NCI-H748 (cell line): Measurements from ENCODE around the gene NXPE3.
"Not testable (repeated sequence)": the region's sequence is repeated elsewhere in the genome, so short reads cannot be mapped to it uniquely, and the experiment has no call there.

Source experiments
- DNase-seq: peaks from one replicate; lab custom pipeline; 2025; ENCODE audit not compliant: unreplicated experiment; lab: John Stamatoyannopoulos, UW

The NXPE3 gene

DNA sequence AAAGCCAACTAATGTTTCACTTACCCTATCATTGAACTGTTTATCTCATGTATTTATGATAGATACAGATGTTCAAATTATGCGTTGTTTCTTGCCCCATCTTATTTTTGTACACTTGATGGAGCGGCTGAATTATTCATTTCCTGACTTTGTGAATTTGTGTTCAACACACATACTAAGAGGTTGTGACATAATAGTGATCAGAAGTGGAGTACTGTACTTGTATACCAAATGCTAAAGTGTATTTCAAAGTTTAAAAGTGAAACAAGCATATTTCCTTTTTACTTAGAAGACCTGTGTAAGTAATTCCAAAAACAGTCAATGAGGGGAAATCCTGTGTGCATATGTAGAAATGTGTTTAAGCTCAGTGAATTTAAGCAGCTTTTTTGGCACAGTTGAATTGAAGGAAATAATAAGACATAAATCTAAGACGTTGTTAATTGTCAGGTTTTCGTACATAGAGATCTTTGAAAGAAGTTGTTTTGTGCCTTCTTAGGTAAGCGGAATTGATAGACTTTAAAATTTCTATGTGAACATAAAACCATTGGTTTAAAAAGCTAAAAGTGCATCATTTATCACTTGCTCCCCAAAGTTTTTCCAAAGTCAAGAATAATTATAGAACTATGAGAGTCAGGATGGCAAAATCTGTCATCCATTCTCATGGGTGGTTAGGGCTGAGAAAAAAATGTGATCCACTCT lies 72.2 kb downstream of the NXPE3 start:
- no peak for DNase-seq

DNA sequence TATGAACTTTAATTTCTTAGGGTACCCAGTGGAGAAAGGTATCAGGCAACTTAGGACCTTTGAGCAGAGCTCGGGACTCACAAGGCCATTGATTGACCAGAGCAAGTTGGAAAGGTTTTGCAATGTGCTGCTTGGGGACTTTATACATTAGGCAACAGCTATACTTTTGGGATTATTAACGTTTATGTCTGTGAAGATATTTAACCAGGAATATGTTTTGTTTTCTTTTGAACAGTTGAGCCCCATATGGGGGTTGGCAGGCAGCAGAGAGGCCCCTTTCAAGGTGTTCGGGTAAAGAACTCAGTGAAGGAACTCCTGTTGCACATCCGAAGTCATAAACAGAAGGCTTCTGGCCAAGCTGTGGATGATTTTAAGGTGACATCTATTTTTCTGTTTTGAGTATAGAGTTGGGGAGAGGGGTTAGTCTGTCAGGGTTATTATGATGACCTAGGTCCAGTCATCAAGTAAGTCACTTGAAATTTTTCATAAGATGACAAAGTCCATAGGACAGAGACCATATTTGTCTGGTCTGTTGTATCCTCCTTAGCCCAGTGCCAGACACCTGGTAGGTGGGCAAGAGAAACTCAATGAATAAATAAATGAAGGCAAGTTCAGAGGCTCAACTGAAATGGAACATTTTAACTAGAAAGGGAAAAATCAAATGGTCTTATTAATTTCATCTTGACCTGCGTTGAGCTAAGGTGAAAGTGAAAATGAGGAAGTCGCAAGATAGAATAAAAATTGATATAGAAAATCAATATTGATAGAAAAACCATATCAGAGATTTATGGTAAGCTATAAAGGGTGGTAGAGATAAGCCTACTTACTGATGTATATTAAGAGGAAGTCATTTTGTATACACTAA lies 73.1 kb downstream of the NXPE3 start:
- DNase-seq, result no peak

- DNase-seq, result no peak
These were observed 74.2 kb downstream of the NXPE3 start for GRCh38 chr3:101852983-101853840.

DNA sequence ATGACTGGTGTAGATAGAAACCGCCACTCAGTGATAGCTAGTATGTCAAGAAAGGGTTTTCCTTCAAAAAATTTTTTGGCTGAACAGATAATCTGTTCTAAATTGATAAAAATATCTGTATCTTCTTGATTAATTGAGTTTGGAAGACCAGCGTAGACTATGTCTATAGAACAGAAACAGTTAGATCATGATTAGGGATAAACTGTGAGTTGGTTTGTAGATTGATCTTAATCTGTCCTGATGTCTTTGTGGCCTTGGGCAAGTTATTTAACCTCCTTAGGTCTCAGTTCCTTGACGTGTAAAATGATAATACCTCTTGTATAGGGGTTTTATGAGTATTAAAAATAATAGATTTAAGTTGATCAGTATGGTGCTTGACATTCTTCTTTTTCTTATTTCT lies 75.0 kb downstream of the NXPE3 start:
- no peak for DNase-seq

DNA sequence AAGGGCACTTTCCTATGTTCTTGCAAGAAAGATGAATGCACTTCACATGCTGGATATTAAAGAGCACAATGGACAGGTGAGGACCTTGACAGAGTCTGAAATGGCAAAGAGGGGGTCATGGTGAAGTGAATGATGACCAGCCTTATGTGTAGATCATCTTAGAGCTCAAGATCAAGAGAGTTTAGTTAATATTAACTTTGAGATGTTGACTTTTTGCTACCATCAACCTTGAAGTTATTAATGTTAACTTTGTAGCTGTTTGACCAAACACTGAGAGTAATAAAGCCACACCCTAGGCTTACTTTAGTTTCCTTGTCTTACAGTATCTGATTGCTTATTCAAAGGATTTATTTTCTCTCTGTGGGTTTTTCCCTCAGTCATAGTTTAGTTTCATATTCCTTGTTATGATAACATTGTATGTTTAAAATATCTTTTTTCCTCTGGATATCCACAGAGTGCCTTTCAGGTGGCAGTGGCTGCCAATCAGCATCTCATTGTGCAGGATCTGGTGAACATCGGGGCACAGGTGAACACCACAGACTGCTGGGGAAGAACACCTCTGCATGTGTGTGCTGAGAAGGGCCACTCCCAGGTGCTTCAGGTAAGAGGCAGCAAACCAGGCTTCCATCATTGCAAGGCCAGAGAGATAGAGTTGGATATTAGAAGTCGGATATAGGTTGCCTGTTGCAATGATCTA lies 75.7 kb downstream of the NXPE3 start:
- DNase-seq, result no peak

DNA sequence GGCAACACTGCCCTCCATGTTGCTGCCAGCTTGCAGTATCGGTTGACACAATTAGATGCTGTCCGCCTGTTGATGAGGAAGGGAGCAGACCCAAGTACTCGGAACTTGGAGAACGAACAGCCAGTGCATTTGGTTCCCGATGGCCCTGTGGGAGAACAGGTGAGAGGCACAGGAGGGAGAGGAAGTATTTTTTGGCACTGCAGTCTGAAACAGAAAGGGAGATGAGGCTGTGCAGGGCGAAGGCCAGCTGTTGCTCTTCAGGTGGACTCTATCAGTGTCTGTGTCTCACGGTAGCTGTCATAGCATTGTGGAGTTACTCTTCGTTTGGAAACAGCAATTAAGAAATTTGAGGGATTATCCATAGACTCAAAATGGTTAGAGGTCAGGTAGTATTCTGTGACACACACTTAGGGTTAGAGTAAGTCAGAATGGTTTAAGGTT lies 78.3 kb downstream of the NXPE3 start:
- no peak for DNase-seq

- DNase-seq, result no peak
These were observed 79.5 kb downstream of the NXPE3 start for GRCh38 chr3:101858464-101859030.

DNA sequence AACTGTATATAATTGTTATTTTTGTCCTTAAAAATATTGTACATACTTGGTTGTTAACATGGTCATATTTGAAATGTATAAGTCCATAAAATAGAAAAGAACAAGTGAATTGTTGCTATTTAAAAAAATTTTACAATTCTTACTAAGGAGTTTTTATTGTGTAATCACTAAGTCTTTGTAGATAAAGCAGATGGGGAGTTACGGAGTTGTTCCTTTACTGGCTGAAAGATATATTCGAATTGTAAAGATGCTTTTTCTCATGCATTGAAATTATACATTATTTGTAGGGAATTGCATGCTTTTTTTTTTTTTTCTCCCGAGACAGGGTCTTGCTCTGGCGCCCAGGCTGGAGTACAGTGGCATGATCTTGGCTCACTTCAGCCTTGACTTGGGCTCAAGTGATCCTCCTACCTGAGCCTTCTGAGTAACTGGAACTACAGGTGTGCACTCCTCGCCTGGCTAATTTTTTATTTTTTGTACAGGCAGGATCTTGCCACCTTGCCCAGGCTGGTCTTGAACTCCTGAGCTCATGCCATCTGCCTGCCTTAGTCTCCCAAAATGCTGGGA lies 81.0 kb downstream of the NXPE3 start:
- DNase-seq, result no peak

- no peak for DNase-seq
These were observed 82.3 kb downstream of the NXPE3 start for GRCh38 chr3:101861212-101861788.

DNA sequence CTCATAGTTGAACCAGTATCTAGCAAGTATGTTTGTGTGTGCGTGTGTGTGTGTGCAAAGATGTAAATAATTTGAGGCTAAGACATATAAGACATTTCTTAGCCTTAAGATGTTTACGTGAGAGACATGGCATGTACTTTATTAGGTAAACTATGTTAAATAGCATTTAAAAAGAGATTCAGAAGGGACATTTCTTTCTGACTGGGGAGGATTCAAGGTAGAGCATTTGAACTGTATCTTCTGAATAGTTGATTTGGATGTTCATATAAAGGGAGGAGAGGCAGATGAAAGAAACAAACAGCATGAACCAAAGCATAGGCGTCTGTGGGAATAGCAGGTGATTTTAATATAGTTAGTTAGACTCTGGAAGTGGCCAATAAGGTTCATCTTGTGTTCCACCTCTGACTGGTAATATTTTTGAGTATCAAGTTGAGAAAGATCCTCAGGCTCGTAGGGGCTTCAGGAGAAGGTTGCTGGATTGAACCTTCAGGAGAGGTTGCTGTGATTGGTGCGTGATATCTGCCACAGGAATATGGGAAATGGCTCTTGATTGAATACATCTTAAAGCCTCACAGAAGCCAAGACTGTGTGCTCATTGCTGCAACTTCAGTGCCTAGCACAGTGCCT lies 82.9 kb downstream of the NXPE3 start:
- DNase-seq, result no peak

GRCh38 chr3:101862416-101863165 lies 83.6 kb downstream of the NXPE3 start:
- no peak for DNase-seq

DNA sequence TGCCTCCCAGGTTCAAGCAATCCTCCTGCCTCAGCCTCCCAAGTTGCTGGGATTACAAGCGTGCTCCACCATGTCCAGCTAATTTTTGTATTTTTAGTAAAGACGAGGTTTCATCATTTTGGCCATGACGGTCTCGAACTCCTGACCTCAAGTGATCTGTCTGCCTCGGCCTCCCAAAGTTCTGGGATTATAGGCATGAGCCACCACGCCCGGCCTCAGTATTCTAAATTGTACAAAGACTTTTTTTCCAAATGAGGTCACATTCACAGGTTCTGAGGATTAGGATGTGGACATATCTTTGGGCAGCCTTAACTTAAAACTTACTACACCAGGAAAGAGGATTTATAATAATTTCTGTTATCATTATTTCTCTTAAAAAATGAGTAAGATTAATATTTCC lies 85.9 kb downstream of the NXPE3 start:
- not testable (repeated sequence) for DNase-seq

DNA sequence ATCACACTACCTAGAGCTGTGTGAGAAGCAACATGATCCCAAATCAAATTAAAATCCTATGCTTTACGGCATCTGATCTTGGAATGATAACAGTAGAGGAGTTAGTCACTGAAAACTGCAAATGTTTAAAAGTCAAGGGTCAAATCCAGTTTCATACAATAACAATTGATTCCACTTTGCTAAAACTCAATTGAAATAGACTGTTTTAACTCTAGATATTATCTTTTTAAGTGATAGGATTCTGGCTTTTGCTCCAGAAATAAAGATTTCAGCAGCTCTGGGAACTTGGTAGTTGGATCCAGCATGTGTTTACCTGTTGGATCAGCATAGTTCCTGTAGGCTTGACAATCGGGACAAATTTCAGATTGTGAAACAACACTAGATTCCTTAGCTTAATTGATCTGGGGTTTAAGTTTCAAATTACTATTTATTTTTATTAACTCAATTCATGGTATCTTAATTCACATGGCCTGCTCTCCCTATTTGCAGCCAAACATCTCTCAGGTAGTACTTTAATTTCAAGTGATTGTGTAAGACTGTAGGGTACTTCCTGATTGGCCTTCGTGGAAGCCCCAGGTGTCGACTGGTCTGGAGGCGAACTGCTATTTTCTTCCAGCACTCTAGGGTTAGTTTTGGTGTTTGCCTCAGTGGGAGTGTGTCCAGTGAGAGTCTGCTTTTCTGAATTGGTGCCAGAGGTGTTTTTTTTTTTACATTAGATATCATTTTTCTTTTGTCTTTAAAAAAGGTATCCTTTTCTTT lies 86.9 kb downstream of the NXPE3 start:
- no peak for DNase-seq

DNA sequence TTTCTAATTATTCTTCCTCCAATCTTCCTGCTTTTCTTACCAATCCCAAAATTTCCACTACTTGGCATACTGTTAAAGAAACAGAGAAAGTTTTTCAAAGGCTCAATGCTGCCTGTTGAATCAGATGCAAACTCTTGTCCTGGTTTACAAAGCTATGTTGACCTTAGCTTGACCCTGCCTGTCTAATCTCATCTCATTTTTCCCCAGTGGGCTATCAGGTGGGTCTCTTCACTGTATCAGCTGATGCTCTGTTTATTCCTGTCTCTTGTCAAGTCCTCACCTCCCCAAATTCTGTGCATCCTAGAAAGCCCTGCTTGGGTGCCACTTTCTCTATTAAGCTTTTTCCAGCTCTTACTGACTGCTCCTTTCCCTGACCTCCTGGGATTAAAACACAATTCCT lies 88.5 kb downstream of the NXPE3 start:
- DNase-seq, result no peak

DNA sequence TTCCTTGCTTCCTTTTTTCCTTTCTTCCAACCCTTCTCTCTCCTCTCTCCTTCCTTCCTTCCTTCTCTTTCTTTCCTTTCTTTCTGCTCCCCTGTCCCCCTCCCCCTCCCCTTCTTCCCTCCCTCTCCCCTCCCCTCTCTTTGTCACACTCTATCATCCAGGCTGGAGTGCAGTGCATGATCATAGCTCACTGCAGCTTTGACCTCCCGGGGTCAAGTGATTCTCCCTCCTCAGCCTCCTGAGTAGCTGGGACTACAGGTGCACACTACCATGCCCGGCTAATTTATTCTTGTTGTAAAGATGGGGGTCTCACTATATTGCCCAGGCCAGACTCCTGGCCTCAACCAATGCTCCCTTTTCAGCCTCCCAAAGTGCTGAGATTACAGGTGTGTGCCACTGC lies 89.0 kb downstream of the NXPE3 start:
- no peak for DNase-seq

- DNase-seq, result no peak
These were observed 89.8 kb downstream of the NXPE3 start for GRCh38 chr3:101868534-101869464.

- DNase-seq, result no peak
These were observed 91.1 kb downstream of the NXPE3 start for GRCh38 chr3:101870138-101870537.
